Breast epithelium (tissue), 4 donors: ENCODE results near the gene FAM124A. TPM values are rescaled to one million over a fixed set of nuclear protein-coding genes. Genes with fewer than 3 reads are reported as not detected.
"Not testable (repeated sequence)": the region's sequence is repeated elsewhere in the genome, so short reads cannot be mapped to it uniquely, and the experiment has no call there.

Experiments used
- DNase-seq, 2 donors: peaks; one replicate each; pipeline ENCODE4 v3.0.0-alpha.2; 2019; ENCODE audit warnings: low spot score in 2 of 2
- H3K27ac ChIP-seq, 2 donors: fragments of 200-600 bp; sonication (generic) in 1 of 2; one replicate each; pipeline ENCODE4 v1.5.1; 2016 to 2019; ENCODE audit warnings: mild to moderate bottlenecking in 1 of 2
- H3K27me3 ChIP-seq, 2 donors: fragments of 200-600 bp; sonication (generic) in 1 of 2; one replicate each; pipeline versions ENCODE4 v1.5.1 to v1.6.0; 2017 to 2019; ENCODE audit warnings: control low read depth in 1 of 2, mild to moderate bottlenecking in 1 of 2
- H3K36me3 ChIP-seq: fragments of 200-600 bp; one replicate; pipeline ENCODE4 v1.5.1; 2019
- H3K4me1 ChIP-seq, 2 donors: fragments of 200-600 bp; sonication (generic); one replicate each; pipeline ENCODE4 v1.5.1; 2016 to 2019; ENCODE audit warnings: control low read depth in 1 of 2
- H3K4me3 ChIP-seq, 3 donors: fragments of 200-600 bp; sonication (generic); 1 replicate in 2 of 3; 2 replicates in 1 of 3; pipeline ENCODE4 v1.5.1; 2016 to 2019; ENCODE audit warnings: mild to moderate bottlenecking in 3 of 3, moderate library complexity in 2 of 3
- H3K9me3 ChIP-seq, 2 donors: fragments of 200-600 bp; sonication (generic) in 1 of 2; one replicate each; pipeline ENCODE4 v1.5.1; 2016 to 2019; ENCODE audit warnings: control low read depth in 1 of 2
- POLR2A ChIP-seq: fragments of 450-650 bp; IDR thresholded peaks from one replicate; pipeline ENCODE4 v1.6.1; 2016; ENCODE audit warnings: antibody characterized with exemption, mild to moderate bottlenecking, moderate library complexity
- POLR2AphosphoS5 ChIP-seq, 3 donors: sonication (generic); formaldehyde crosslinking; IDR thresholded peaks; one replicate each; pipeline ENCODE4 v1.6.1; 2017; ENCODE audit warnings: antibody characterized with exemption in 3 of 3
- intact Hi-C: fragments of 100-400 bp; cut with DNase I; formaldehyde crosslinking; loops from one replicate; pipeline ENCODE4 v1.15.1; 2023; ENCODE audit warnings: low total_unique reads
- total RNA-seq, 3 donors: library from RNA; depleted of rRNA; stranded (reverse); fragments of >200 nt; gene quantifications; one replicate each; pipeline ENCODE4 v1.1.0, GENCODE V29; 2016
- TF ChIP-seq, protein P1 (sequence below), 3 donors: fragments of 450-650 bp; IDR thresholded peaks; one replicate each; pipeline ENCODE4 v1.5.1; 2016 to 2017; ENCODE audit warnings: antibody characterized with exemption in 3 of 3, mild to moderate bottlenecking in 3 of 3, moderate library complexity in 3 of 3

FAM124A gene
- total RNA-seq, 3 donors from 2014 or later: 2.2 to 7.9 (median 6.1) TPM

DNA sequence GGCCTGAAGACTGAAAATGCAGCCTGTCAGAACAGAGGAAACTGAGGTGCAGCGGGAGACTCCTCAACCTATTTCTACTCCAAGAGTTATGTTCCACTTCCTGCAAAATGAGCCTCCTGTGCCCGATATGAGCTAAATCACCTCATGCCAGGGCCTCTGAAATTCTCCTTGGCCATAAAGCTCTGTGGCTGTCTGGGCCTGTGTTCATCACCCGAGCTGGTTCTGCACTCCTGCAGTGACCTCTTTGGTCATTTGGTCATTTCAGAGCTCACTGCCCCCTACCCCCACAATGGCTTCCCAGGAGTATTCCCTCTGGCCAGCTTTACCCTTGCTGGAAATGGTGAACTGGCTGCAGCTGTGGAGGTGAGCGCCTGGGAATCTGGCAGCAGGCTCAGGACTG lies 65.6 kb downstream of the FAM124A start:
- Histone ChIP-seq H3K36me3 (no peaks in the 10 kb centered on the region), H3K27ac (no peak overlapping the region), H3K4me3 (no peak overlapping the region), H3K9me3 (no peaks in the 10 kb centered on the region), H3K4me1 (no peaks in the 10 kb centered on the region), H3K27me3 (no peaks in the 10 kb centered on the region)
- intact Hi-C loops: no loop called here
- no peak for DNase-seq
- TF ChIP-seq, protein P1, sequence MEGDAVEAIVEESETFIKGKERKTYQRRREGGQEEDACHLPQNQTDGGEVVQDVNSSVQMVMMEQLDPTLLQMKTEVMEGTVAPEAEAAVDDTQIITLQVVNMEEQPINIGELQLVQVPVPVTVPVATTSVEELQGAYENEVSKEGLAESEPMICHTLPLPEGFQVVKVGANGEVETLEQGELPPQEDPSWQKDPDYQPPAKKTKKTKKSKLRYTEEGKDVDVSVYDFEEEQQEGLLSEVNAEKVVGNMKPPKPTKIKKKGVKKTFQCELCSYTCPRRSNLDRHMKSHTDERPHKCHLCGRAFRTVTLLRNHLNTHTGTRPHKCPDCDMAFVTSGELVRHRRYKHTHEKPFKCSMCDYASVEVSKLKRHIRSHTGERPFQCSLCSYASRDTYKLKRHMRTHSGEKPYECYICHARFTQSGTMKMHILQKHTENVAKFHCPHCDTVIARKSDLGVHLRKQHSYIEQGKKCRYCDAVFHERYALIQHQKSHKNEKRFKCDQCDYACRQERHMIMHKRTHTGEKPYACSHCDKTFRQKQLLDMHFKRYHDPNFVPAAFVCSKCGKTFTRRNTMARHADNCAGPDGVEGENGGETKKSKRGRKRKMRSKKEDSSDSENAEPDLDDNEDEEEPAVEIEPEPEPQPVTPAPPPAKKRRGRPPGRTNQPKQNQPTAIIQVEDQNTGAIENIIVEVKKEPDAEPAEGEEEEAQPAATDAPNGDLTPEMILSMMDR (IDR thresholded peaks at IDR 0.05): no peak
- TF ChIP-seq POLR2AphosphoS5 (IDR thresholded peaks at IDR 0.05) (no peak), POLR2A (no peak)

DNA sequence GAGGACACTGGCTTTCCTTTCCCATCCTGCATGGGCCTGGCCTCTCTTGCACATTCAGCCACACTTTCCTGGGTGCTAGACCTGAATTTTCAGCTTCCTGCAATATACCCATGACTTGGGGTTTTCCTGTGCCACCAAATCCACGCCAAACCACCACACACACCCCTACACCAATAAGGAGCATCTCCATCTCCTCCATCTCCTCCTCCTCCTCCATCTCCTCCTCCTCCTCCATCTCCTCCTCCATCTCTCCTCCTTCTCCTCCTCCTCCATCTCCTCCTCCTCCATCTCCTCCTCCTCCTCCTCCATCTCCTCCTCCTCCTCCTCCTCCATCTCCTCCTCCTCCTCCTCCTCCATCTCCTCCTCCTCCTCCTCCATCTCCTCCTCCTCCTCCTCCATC lies 66.1 kb downstream of the FAM124A start:
- intact Hi-C loops, DNase-seq, H3K27ac ChIP-seq: not testable (repeated sequence)

DNA sequence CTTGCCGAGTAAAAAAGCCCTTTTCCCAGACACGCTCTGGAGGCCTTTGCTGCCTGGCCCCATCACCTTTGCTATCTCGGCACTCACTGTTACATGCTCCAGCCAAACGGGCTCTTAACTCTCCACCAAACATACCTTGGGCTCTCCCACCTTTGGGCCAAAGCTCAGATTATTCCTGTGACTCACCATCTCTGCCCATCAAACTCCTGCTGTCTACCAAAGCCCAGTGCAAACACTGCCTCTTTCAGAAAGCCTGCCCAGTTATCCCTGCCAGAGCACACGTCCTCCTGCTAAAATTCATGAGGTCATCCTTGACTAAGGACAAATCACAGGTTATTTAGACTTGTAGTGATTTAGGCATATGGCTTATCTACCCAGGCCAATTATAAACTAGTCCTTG lies 69.1 kb downstream of the FAM124A start:
- TF ChIP-seq POLR2AphosphoS5 (IDR thresholded peaks at IDR 0.05): no peak
- no peak for TF ChIP-seq POLR2A
- TF ChIP-seq, protein P1 (IDR thresholded peaks at IDR 0.05): no peak
- Histone ChIP-seq H3K27ac (no peak overlapping the region), H3K36me3 (no peaks in the 10 kb centered on the region), H3K4me3 (no peak overlapping the region), H3K9me3 (no peaks in the 10 kb centered on the region), H3K27me3 (no peaks in the 10 kb centered on the region), H3K4me1 (no peaks in the 10 kb centered on the region)
- no peak for DNase-seq
- intact Hi-C loops: no loop called here

More for the DNA sequence above, 66.1 kb downstream of the FAM124A start:
- not testable (repeated sequence) for H3K9me3 ChIP-seq, H3K36me3 ChIP-seq, H3K27me3 ChIP-seq, H3K4me3 ChIP-seq, H3K4me1 ChIP-seq

DNA sequence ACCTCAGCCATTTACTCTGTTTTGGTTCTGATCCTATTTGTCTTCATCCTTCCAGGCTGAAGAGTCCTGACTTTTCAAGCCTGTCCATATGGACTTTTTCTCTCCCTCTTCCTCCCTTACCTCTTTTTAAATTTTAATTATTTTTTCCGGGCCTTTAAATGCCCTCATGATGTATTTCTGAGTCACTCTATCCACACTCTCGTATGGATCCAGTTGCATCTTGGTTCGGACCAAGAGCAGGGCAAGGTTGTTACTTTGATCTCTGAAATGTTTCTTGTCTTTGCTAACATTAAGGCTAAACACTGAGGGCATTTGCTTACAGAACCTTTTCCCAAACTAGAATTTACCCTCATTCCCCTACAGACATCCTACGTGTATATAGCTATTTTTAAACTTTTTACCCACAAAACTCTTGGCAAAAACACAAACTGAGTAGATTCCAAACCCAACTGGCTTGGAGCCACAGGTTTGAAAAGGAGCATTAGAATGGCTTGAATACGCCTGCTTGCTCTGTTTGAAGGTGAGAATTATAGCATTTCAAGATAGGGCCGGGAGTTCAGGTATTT lies 69.9 kb downstream of the FAM124A start:
- no peaks in the 10 kb centered on the region for H3K4me1 ChIP-seq
- no peaks in the 10 kb centered on the region for H3K36me3 ChIP-seq
- H3K27ac ChIP-seq: peak overlapping the region in 1 of 2 donors; percentile 4
- H3K4me3 ChIP-seq: no peak overlapping the region
- TF ChIP-seq, protein P1 (IDR thresholded peaks at IDR 0.05): no peak
- no peak for TF ChIP-seq POLR2A
- no peak for TF ChIP-seq POLR2AphosphoS5 (IDR thresholded peaks at IDR 0.05)
- DNase-seq: no peak
- intact Hi-C loops: no loop called here
- no peaks in the 10 kb centered on the region for H3K9me3 ChIP-seq
- H3K27me3 ChIP-seq: no peaks in the 10 kb centered on the region

DNA sequence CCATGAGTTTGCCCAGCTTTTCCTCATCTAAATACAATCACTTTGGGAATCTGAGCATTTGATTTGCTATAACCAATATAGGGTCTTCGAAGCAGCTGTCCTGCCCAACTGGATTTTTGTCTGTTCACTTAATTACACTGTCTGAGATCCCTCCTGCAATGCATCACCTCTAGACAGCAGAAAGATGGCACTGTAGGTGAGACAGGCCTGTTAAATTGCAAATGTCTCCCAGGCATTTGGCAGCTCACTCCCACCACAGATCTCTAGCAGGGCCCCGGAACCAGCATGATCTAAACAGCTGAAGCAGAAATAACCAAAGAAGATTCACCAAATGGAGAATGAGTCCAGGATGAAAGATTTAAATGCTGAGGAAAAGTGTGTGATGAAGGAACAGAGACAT lies 75.4 kb downstream of the FAM124A start:
- H3K36me3 ChIP-seq: no peaks in the 10 kb centered on the region

More for the DNA sequence above, 75.4 kb downstream of the FAM124A start:
- Histone ChIP-seq H3K27me3 (no peaks in the 10 kb centered on the region), H3K9me3 (no peaks in the 10 kb centered on the region), H3K4me1 (no peaks in the 10 kb centered on the region), H3K4me3 (no peak overlapping the region), H3K27ac (no peak overlapping the region)
- intact Hi-C loops: no loop called here
- DNase-seq: no peak
- TF ChIP-seq POLR2A (no peak), POLR2AphosphoS5 (IDR thresholded peaks at IDR 0.05) (no peak)
- TF ChIP-seq, protein P1 (IDR thresholded peaks at IDR 0.05): no peak
